ENCODE results near the gene DNAH2. TPM values are rescaled to one million over a fixed set of nuclear protein-coding genes. Genes with fewer than 3 reads are reported as not detected.

Gene DNAH2
- total RNA-seq, 1 donor from 2014 or later: 0.04 TPM

GRCh38 chr17:7811251-7811650 lies 93.7 kb downstream of the DNAH2 start:
- no peak for DNase-seq (ENCODE audit: low read depth)
- TF ChIP-seq CTCF (IDR thresholded peaks at IDR 0.05; ENCODE audit: insufficient read depth, low read length, poor library complexity, severe bottlenecking): no peak
- Histone ChIP-seq H3K4me3 (ENCODE audit: low read depth, low read length) (no peak overlapping the region), H3K36me3 (ENCODE audit: control insufficient read depth, insufficient read depth, low read length) (no peaks in the 10 kb centered on the region), H3K27me3 (ENCODE audit: control insufficient read depth, insufficient read depth, low read length) (peaks cover 3% of the 10 kb centered on the region)

- TF ChIP-seq CTCF (IDR thresholded peaks at IDR 0.05; ENCODE audit: insufficient read depth, low read length, poor library complexity, severe bottlenecking): no peak
These were observed 97.4 kb downstream of the DNAH2 start for GRCh38 chr17:7814969-7815368.

GRCh38 chr17:7816926-7817642 lies 99.5 kb downstream of the DNAH2 start:
- DNase-seq (ENCODE audit: low read depth): no peak
- Histone ChIP-seq H3K36me3 (ENCODE audit: control insufficient read depth, insufficient read depth, low read length) (no peaks in the 10 kb centered on the region), H3K27me3 (ENCODE audit: control insufficient read depth, insufficient read depth, low read length) (peaks cover 12% of the 10 kb centered on the region), H3K4me3 (ENCODE audit: low read depth, low read length) (no peak overlapping the region)
- no peak for TF ChIP-seq CTCF (IDR thresholded peaks at IDR 0.05; ENCODE audit: insufficient read depth, low read length, poor library complexity, severe bottlenecking)

More at GRCh38 chr17:7814969-7815368, 97.4 kb downstream of the DNAH2 start:
- no peaks in the 10 kb centered on the region for H3K36me3 ChIP-seq (ENCODE audit: control insufficient read depth, insufficient read depth, low read length)
- DNase-seq (ENCODE audit: low read depth): no peak
- no peak overlapping the region for H3K4me3 ChIP-seq (ENCODE audit: low read depth, low read length)
- H3K27me3 ChIP-seq (ENCODE audit: control insufficient read depth, insufficient read depth, low read length): peaks cover 8% of the 10 kb centered on the region

GRCh38 chr17:7817643-7817964 lies 100.1 kb downstream of the DNAH2 start:
- Histone ChIP-seq H3K27me3 (ENCODE audit: control insufficient read depth, insufficient read depth, low read length) (peaks cover 12% of the 10 kb centered on the region), H3K4me3 (ENCODE audit: low read depth, low read length) (no peak overlapping the region), H3K36me3 (ENCODE audit: control insufficient read depth, insufficient read depth, low read length) (no peaks in the 10 kb centered on the region)
- no peak for TF ChIP-seq CTCF (IDR thresholded peaks at IDR 0.05; ENCODE audit: insufficient read depth, low read length, poor library complexity, severe bottlenecking)
- no peak for DNase-seq (ENCODE audit: low read depth)

- Histone ChIP-seq H3K27me3 (ENCODE audit: control insufficient read depth, insufficient read depth, low read length) (peaks cover 12% of the 10 kb centered on the region), H3K4me3 (ENCODE audit: low read depth, low read length) (no peak overlapping the region), H3K36me3 (ENCODE audit: control insufficient read depth, insufficient read depth, low read length) (no peaks in the 10 kb centered on the region)
- no peak for DNase-seq (ENCODE audit: low read depth)
- no peak for TF ChIP-seq CTCF (IDR thresholded peaks at IDR 0.05; ENCODE audit: insufficient read depth, low read length, poor library complexity, severe bottlenecking)
These were observed 100.5 kb downstream of the DNAH2 start for GRCh38 chr17:7818026-7818425.
